AG04449 (cell line): ENCODE measurements around the gene ARMCX2.

Source experiments
- CTCF ChIA-PET: fragments of 350-600 bp; formaldehyde crosslinking; extraction: SDS; loops from one replicate; lab custom pipeline; 2021; ENCODE audit warnings: antibody characterized with exemption; lab: Yijun Ruan, JAX
- POLR2A ChIA-PET: fragments of 400-600, 350-600 bp; formaldehyde crosslinking; extraction: SDS; loops from one replicate; lab custom pipeline; 2020; ENCODE audit warnings: antibody characterized with exemption, inconsistent platforms; lab: Yijun Ruan, JAX
- DNase-seq: peaks from one replicate; pipeline ENCODE4 v3.0.0-alpha.2; 2010; ENCODE audit warnings: low read depth, low spot score
- H3K4me3 ChIP-seq: 2 replicates; pipeline ENCODE4 v1.5.1; 2011; ENCODE audit warnings: low read depth, mild to moderate bottlenecking, control low read depth, low read length
- TF ChIP-seq, protein P1 (sequence below): IDR thresholded peaks from one replicate; pipeline ENCODE4 v1.5.1; 2011; ENCODE audit warnings: mild to moderate bottlenecking, moderate library complexity, low read length, control low read depth, inconsistent platforms; ENCODE audit not compliant: insufficient read depth; ENCODE audit errors: missing control alignments

Gene ARMCX2

GRCh38 chrX:101685923-101686322 is 26.3 kb upstream of the ARMCX2 start:
- TF ChIP-seq, protein P1, sequence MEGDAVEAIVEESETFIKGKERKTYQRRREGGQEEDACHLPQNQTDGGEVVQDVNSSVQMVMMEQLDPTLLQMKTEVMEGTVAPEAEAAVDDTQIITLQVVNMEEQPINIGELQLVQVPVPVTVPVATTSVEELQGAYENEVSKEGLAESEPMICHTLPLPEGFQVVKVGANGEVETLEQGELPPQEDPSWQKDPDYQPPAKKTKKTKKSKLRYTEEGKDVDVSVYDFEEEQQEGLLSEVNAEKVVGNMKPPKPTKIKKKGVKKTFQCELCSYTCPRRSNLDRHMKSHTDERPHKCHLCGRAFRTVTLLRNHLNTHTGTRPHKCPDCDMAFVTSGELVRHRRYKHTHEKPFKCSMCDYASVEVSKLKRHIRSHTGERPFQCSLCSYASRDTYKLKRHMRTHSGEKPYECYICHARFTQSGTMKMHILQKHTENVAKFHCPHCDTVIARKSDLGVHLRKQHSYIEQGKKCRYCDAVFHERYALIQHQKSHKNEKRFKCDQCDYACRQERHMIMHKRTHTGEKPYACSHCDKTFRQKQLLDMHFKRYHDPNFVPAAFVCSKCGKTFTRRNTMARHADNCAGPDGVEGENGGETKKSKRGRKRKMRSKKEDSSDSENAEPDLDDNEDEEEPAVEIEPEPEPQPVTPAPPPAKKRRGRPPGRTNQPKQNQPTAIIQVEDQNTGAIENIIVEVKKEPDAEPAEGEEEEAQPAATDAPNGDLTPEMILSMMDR: no peak
- no peak overlapping the region for H3K4me3 ChIP-seq
- ChIA-PET POLR2A (interaction anchor here (0.8 kb wide), 1 partner anchor 26 kb away, joined by 4 read pairs; the partner anchor contains the start of gene ARMCX2), CTCF (no interaction called here)
- DNase-seq: no peak

- TF ChIP-seq, protein P1: no peak
- no peak for DNase-seq
- no peak overlapping the region for H3K4me3 ChIP-seq
- ChIA-PET POLR2A (interaction anchor here (1.0 kb wide), 1 partner anchor 23 kb away, joined by 3 read pairs; the partner anchor contains the start of gene ARMCX2), CTCF (no interaction called here)
Observed at GRCh38 chrX:101682723-101683122, 23.1 kb upstream of the ARMCX2 start.

GRCh38 chrX:101677028-101677427 is 17.4 kb upstream of the ARMCX2 start:
- ChIA-PET POLR2A (no interaction called here), CTCF (no interaction called here)
- no peak for DNase-seq
- no peak overlapping the region for H3K4me3 ChIP-seq
- TF ChIP-seq, protein P1: no peak

DNA sequence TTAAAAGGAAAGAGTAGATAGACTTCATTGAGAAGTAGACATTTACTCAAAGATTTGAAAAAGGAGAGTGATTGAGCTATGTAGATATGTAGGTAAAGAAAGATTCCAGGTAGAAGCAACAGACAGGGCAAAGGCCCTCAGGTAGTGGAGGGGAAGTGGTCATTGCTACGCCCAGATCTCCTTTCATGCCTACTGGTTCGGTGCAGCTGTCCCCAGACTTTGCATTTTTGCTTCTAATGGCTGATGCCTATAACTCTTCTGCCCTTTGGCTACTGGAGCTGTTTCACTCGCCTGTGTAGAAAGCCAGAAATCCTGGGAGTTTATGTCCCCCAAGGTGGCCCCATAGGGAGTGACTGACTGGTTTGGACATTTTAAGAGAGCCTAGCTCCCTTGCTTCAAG is 16.9 kb upstream of the ARMCX2 start:
- no peak overlapping the region for H3K4me3 ChIP-seq
- ChIA-PET CTCF (no interaction called here), POLR2A (no interaction called here)
- DNase-seq: no peak
- TF ChIP-seq, protein P1: no peak

DNA sequence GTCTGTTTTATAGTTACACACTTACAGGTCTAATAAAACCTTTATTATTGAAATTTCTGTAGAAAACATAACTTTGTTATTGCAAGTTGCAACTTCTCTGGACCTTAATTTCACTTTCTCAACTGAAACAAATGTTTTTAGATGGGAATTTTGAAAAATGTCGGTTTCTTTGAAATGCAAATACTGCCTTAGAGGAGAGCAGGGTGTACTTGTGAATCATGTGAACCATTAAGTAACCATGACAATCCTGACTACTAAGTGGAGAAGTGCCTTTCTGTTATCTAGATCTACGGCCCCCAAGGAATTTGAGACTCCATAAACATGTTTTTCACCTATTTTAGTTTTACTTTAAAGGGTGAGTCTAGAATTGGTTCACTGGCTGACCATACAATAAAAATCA is 8.5 kb upstream of the ARMCX2 start:
- POLR2A ChIA-PET: no interaction called here
- no peak for DNase-seq
- CTCF ChIA-PET: no interaction called here
- H3K4me3 ChIP-seq: no peak overlapping the region
- TF ChIP-seq, protein P1: no peak

- CTCF ChIA-PET: no interaction called here
- TF ChIP-seq, protein P1: no peak
- H3K4me3 ChIP-seq: peak overlapping the region; percentile 67
- no peak for DNase-seq
- POLR2A ChIA-PET: interaction anchor here (1.0 to 1.7 kb wide), 4 partner anchors 21 to 268 kb away, joined by 3 to 5 read pairs (median 4); partner anchors contain the start of genes ARMCX6 and RPL36A
Observed at GRCh38 chrX:101658661-101659491, 774 bp downstream of the ARMCX2 start.
